Stimulated activated CD4-positive, alpha-beta T cell treated with anti-CD3 and anti-CD28 coated beads, Interleukin-15, amount 100 ng/mL, for 24 hours (primary cell): ENCODE results near the gene RGS6.

ENCODE experiments used
- DNase-seq: peaks from one replicate; pipeline ENCODE4 v3.0.0-alpha.2; 2020

Gene RGS6

DNA sequence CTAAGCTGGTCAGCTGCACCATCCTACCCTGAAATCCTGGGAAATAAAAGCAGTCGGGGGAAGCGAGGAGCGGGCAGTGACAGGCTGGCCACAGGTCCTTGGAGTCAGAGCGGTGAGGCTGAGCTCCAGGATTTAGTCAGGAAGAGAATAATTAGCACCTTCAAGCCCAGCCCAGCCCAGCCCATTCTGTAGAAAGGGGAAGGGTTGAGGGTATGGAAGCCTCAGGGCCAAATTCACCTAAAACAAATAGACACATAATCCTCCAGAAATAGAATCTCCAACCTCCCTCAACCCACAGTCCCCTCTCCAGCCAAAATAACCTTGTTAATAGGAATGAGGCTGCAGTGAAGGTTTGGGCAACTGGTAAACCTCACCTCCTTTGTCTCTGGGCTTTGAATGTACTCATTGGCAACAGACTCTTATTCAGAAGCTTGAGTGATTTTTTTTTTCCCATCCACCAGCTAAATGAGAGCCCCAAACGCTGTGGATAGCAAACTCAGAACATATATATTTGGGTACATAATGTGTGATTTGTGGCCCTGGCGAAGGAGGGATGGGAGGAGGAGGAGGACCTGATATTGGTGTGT is 627.5 kb downstream of the RGS6 start:
- DNase-seq: no peak

DNA sequence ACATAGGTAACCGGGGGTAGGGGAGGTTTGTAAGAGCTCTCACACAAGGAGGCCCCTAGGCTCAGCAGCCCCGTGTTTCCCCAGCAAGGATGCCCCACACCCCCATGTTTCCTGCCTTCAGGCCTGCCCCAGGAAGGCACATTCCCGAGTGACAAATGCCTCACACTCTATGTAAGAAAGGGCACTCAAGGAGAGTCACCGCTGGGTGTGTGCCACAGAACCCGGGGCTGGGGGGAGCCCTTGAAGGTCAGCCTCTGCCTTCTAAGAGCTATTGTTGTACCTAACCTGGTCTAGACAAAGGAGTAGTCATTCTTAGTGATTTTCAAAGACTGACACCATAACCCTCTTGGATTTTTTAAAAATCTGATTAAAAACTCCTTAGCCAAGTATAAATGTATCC is 628.1 kb downstream of the RGS6 start:
- DNase-seq: no peak

DNA sequence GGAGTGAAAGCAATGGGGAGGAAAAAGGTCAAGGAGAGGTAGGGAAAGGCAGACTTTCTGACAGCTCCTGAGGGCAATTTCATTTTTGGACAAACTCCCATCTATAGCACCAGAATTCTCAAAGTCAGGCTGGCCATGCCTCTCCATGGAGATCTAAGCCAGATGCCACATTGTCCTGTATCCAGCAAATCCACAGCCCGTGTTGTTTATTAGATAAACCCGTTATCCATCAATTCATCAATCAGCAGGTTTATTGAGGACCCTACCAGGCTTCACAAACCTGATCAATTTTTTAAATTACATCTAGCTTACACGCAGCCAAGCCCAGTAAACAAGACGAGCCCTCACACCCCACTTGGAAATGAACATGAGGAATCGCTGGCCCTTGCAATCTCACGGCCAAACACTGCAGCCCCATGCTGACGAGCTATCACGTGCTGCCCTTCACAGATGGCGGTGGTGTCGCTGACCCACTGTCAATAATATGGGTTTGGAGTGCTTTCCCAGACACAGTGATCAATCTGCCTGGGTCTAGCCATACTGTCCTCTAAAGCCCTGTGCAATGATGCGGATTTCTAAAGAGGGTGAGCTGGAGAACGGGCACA is 628.8 kb downstream of the RGS6 start:
- DNase-seq: no peak

DNA sequence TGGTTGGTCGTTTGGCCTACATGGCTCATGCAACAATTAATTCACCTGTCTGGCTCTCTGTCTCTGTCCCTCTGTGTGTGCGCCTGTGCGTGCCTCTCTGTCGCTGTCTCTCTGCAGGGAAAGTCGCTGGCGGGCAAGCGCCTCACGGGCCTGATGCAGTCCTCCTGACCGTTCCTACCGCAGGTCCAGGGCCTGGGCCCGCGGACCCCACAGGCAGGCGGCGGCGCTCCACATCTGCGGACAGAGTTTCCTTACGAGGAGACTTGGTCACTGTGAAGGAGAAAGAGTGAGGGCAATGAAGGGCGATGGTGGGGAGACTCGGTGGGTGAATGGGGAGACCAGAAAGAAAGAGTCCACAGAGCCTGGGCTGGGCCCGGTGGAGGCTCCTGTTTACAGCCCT is 630.1 kb downstream of the RGS6 start:
- DNase-seq: no peak

DNA sequence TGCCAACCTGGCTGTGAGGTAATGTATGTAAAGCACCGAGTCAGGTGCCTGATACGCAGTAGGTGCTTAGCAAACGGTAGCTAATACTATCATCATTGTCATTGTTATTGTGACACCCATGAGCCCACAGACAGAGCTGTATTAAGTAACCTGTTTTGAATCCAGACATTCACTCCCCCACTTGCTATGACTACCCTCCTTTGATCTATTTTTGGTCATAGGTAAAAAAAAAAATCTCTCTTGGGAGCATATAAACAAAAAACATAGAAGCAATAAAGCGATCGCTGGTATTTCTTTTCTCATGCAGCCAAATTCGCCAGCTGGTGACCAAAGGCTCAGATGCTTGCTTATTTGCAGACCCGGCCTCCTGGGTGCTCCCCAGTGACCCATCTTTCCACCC is 631.4 kb downstream of the RGS6 start:
- no peak for DNase-seq

DNA sequence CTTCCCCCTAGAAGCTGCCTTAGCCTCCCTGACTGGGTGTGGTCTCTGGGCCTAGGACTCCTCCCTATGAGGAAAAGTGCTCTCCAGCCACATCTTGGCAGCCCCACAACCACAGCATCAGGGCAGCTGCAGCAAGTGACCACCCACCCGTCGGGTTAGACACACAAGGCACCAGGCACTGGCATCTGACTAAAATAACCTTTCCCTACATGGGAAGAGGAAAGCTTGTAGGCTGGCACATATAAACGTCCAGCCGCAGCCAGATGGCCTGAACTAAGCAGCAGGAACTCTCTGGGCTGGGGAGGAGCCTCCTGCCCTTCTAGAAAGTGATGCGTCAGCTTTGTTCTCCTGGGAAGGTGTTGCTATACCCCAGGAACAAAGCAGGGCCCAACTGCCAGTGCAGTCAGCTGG is 632.9 kb downstream of the RGS6 start:
- DNase-seq: no peak

DNA sequence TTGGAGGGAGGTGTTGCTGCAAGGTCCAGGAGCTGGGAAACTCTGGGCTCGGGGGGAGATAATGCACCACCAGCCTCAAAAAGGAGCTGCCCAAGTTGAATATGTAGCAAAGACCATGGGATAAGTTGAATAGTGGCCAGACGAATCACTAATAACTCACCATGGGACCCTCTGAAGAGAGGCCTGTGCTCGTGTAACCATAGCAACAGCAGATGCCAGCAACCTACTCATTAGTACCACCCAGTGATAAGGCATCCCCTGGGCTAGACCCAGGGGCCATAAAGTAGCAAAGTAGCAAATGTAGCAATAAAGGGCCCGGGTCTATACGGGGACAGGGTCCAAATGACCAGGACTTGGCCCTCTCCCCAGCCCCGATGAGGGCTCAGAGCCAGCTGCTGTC is 633.7 kb downstream of the RGS6 start:
- DNase-seq: no peak

DNA sequence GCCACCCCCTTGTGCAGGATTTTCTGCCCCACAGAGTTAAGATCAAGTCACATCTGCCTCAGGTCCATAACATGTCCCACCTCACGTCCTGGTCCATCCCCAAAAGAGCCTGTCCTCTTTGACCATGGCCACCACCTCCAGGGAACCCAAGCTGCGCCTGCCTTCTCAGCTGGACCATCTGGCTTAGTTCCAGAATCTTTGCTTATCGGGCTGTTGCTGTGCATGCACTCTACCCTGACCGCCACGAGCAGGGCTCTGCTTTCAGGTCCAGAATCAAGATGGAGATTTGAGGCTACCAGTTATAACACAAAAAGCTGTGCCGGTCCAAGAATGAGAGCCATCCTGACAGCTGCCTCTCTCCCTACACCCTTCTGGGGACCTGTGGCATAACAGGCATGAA is 635.0 kb downstream of the RGS6 start:
- DNase-seq: no peak

DNA sequence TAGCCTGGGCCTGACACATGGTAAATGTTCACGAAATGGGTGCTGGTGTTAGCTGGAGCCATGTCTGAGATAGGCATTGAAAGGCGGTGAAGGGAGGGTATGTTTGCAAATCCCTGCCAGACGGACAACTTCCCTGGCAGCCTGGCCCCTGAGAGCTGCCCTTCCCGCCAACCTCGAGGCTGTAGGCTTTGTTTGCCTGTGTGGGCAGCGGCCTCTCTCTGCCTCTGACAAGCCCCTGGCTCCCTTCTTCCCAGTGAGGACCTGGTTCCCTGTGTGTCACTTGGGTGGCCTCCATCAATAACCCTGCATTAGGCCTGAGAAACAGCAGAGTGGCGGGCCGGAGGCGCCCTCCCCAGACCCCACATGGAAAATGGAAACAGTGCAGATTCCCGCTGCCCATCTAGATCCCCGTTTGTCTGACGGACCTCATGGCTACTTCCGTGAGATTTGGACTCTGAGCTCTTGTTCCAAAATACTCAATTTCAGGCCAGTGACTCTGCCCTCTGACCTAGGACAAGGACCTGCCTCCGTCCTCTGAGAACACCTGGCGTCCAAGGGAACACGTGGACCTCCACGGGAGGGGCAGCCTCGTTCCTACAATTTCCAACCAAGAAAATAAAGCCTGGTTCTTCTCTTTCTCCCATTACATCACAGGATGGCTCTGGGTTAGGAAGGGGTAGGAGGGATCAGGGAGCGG is 636.2 kb downstream of the RGS6 start:
- DNase-seq: no peak

DNA sequence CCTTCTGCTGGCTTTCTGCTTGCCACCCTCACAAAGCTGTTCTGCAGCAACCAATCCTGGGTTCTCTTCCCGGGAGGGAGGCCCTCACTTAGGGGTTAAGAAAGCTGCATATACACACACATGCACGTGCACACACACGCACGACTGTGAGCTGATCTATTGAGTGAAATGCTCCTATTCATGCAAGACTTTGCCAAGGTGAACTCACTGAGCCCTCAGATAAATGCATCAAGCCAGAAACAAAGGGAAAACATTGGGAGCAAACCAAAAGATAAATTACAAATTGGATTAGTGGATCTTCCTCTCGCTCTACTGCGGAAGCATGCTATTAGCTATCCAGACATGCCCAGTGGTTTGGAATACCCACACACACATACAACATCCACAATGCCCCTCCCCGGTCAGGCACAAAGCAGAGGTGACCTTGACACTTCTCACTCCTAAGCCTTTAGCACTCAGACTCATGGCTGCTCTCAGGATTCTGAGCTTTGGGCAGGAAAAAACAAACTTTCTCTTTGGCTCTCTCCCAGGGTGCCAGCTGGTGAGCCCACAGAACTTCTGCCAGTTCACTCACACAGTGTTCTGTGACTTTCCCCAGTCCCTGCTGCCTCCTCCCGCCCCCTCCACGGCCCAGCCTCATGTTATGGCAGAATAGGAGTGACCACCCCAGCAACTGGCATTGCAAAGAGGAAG is 641.6 kb downstream of the RGS6 start:
- DNase-seq: no peak

DNA sequence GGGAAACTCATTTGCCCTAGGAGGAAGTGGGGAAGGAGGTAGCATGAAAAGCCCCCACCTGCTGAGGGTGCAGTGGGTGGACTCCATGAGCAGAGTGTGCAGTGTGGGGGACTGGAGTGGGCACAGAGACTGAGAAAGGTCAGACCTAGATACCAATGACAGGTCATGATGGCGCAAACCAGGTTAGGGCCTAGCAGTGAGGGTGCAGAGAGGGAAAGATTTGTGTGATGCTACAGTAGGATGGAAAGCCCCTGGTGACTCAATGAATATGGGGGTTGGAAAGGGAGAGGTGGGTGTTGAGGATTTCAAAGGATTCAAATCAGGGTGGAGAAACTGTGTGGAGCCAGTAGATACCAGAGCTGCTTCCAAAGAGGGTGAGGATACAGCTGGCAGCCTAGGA is 642.5 kb downstream of the RGS6 start:
- no peak for DNase-seq

DNA sequence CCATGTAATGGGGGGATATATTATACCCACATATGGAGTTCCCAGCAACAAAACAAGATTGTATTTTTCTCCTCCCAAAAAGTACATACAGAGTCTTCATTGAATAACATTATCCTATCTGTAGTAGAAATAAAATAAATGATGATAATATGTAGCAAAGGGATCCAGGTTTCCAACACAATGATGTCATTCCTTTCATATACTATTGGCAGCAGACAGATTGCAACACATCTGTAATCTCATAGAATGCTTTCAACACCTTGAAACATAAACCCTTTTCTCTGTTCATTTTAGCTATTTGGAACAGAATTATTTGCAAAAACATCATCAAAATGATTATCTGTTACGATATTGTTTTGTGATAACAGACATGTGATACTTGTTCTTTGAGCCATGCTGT is 644.0 kb downstream of the RGS6 start:
- no peak for DNase-seq

DNA sequence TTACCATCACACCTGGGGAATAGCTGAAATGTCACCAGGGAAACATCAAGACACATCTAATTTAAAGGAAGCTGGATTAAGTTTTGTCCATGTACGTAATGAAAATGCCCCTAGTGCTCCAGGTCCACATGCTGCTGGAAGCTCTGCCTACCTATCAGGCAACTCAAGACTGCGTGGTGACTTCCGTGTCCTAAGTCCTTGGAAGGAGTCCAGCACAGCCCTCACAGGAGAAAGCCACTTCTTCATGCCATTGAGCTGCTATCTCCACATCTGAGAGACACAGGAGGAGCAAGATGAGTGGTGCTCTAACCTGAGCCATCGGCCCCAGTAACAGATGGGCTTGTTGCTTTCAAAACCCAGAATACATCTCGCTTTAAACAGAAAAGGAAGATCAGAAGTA is 645.3 kb downstream of the RGS6 start:
- no peak for DNase-seq

DNA sequence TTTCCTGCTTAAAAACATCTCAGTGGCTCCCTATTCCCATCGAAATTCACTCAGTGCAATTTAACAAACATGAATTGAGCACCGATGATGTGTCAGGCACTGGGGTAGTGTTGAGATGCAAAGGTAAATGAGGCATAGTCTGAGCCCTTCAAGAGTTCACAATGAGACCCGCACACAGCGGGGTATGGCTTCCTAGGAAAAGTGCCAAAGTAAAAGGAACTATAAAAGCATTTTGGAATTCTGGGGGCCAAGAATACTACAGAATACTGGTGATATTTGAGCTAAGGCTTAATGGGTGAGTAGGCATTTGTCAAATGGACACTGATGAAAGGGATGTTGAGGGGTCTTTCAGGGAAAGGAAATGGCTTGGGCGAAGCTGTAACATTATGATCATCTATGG is 646.3 kb downstream of the RGS6 start:
- no peak for DNase-seq

DNA sequence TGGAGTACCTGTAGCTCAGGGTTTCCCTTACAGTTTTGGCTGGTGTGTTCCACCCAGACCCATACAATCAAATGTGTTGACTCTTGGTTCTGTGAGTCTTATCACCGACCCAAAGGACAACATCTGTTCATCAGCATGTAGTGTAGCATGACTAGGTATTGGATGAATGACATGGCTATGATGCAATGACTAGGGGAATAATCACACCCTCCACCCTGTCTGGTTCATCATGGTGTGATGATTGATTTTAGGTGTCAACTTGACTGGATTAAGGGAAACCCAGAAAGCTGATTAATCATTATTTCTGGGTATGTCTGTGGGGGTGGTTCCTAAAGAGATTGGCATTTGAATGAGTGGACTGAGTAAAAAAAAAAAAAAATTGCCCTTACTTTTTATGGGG is 650.4 kb downstream of the RGS6 start:
- no peak for DNase-seq

DNA sequence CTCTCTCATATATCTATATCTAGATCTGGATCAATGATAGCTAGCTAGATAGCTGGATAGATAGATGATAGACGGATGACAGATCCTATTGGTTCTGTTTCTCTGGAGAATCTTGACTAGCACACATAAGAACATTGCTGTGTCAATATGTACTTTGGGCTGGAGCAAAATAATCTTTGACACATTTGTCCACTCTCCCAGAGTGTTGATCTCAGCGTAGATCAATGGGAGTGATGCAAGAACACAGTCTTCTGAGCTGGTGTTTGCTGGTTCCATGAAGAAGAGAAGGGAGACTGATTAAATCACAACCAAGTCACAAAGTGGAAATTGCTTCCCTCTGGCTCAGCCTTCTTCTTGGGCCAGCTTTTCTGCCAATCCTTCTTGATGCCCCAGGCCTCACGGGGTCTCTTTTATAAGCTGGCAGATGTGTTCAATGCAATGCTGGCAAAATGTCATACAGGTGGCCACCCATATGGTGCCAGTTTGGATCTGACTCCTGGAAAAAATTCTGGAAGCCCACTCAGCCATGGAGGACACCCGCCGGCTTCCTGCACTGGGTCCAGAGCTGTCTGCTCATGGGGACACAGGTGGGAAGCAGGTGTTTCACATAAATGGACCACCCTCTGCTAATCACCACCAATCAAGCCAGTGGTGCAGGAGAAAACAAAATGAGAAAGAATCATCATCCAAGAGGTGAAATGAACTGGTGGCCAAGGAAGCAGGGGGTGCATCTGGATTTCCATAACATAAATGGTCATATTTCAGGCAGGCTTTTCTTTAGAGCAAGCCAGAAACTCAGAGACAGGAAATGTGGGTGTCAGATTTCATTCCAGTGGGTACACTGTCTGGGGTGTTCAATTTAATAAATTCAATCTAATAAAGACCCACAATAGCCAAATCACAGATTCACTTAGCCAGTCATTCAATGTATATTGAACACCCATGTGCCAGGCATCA is 651.4 kb downstream of the RGS6 start:
- DNase-seq: no peak

DNA sequence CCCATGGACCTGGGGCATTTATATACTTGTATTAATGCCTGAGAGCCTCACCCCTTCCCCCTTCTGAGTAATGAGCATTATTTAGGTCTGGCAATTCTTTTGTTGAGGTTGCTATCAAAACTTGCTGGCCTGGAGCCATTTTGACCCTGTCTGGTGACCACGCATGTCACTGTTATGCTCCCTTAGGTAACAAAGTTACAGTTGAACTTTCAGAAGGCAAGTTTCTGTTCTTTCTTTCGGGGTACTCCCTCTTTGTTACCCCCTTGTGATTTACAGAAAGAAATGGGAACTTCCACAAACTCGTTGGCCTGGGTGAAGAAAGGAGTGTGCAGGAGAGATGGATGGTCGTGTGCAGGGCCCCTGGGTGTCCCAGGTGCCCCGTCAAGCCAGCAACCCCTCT is 656.3 kb downstream of the RGS6 start:
- no peak for DNase-seq

DNA sequence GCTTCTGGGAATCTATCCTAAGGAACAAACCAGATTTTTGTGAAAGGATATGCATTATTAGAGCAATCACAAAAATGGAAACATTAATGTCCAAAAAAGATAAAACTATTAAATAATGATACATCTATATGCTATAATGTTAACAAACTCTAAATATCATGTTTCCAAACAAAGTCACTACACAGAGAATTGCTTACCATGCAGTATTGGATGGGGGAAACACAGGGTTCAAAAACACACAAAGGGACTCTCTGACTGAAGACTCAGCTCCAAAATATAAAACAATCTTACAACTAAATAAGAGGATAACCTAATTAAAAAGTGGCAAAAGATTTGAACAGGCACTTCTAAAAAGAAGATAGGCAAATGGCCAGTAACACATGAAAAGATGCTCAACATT is 657.4 kb downstream of the RGS6 start:
- DNase-seq: no peak

DNA sequence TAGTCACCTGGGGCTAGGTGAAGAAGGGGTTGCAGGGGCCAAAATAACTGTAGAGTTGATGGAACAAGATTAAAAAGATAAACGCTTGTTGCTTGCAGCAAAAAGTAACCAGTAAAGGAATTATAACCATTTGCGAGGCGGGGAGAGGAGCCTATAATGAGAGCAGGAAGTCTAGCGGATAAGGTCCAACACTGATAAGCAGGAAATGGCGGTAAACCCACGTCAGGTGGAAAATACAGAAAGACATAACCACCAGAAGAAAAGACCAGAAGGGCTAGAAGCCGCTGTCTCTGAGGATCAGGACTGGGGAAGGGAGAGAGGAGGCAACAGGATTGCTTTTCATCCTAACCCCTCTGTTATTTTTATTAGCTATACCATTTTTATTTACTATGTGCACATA is 658.3 kb downstream of the RGS6 start:
- peak; percentile 14 for DNase-seq

DNA sequence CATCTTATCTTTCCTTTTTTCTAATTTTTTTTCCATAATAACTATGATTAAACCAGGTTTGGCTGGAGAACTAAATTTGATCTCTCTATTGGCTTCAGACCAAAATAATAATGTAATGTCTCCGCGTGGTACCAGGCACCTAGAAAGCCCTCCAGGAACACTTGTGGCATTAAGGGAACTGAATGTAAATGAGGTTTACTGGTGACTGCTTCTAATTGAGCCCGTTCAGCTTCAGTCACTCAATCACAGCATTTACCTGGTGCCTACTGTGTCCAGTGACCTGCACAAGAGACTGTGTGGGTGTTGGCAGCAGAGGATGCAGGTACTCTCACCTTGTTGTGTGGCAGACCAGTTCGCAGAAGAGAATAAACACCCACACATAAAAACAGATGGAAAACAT is 659.2 kb downstream of the RGS6 start:
- DNase-seq: no peak

DNA sequence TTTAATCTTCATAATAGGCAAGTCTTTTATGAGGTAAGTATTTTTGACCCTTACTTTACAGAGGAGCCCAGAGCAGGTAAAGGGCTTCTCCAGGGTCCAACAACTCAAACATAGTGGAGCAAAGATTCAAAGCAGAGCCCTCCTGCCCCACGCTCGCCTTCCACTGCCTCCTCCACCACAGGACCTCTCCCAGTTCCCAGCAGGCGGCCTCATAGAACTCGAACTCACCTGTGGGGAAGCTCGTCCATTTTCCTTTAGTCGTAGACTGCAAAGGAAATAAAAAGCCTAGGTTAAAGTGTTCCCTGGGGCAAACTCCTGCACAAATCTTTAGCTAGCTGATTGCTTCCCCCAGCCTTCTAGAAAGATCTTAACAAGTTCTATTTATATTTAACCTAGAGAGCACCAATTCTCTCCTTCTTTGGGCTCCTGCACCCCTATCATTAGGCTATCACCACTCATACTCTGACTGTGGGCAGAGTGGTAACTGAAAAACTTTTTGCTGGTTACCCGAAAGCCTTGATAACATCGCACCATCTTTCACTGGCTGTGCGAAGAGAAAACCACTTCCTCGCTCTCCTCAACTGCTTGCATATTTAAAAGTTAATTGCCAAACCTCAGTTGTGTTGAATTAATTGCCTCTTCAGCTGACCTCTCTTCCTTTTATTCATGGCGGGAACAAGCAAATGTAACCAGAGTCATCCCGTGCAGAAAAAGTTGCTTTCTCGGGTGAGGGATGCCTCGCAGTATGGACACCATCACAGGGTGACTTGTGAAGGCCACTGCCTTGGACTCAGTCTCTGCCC is 662.1 kb downstream of the RGS6 start:
- DNase-seq: peak; percentile 43
